GM06990 (cell line): ENCODE data around the gene CARD14.

Experiments used
- DNase-seq: peaks from one replicate; pipeline ENCODE4 v3.0.0-alpha.2; 2011; ENCODE audit not compliant: insufficient read length; ENCODE audit errors: extremely low read depth
- H3K27me3 ChIP-seq: replicated peaks from 2 replicates; pipeline ENCODE4 v1.6.0; 2011; ENCODE audit warnings: low read length; ENCODE audit not compliant: control insufficient read depth, insufficient read depth
- H3K36me3 ChIP-seq: 2 replicates; pipeline ENCODE4 v1.5.1; 2011; ENCODE audit warnings: low read length; ENCODE audit not compliant: control insufficient read depth, insufficient read depth
- H3K4me3 ChIP-seq: replicated peaks from 2 replicates; pipeline ENCODE4 v1.5.1; 2011; ENCODE audit warnings: low read depth, mild to moderate bottlenecking, control low read depth, low read length
- TF ChIP-seq, protein P1 (sequence below): IDR thresholded peaks from 2 replicates; pipeline ENCODE4 v1.5.1; 2011; ENCODE audit warnings: low read length, control low read depth, mild to moderate bottlenecking, inconsistent platforms; ENCODE audit not compliant: insufficient read depth, poor library complexity, severe bottlenecking

Gene CARD14

DNA sequence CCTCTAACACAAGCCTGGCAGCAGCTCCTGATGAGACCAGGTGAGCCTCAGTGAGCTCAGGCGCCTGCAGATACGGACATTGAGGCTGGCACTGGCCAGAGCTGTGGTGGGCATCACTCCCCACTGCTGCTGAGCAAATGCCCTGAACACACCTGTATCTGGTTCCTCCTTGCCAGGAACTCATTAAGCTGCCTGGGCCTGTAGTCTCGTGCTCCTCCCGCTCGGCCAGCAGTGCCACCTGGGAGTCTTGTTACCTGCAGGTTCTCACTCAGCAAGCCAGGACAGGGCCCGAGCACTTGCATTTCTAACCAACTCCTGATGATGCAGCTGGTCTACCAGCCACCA, 36.2 kb upstream of the CARD14 start:
- TF ChIP-seq, protein P1, sequence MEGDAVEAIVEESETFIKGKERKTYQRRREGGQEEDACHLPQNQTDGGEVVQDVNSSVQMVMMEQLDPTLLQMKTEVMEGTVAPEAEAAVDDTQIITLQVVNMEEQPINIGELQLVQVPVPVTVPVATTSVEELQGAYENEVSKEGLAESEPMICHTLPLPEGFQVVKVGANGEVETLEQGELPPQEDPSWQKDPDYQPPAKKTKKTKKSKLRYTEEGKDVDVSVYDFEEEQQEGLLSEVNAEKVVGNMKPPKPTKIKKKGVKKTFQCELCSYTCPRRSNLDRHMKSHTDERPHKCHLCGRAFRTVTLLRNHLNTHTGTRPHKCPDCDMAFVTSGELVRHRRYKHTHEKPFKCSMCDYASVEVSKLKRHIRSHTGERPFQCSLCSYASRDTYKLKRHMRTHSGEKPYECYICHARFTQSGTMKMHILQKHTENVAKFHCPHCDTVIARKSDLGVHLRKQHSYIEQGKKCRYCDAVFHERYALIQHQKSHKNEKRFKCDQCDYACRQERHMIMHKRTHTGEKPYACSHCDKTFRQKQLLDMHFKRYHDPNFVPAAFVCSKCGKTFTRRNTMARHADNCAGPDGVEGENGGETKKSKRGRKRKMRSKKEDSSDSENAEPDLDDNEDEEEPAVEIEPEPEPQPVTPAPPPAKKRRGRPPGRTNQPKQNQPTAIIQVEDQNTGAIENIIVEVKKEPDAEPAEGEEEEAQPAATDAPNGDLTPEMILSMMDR: no peak
- no peak for DNase-seq
- peaks cover 20% of the 10 kb centered on the region for H3K36me3 ChIP-seq
- H3K27me3 ChIP-seq: no peaks in the 10 kb centered on the region
- no peak overlapping the region for H3K4me3 ChIP-seq

DNA sequence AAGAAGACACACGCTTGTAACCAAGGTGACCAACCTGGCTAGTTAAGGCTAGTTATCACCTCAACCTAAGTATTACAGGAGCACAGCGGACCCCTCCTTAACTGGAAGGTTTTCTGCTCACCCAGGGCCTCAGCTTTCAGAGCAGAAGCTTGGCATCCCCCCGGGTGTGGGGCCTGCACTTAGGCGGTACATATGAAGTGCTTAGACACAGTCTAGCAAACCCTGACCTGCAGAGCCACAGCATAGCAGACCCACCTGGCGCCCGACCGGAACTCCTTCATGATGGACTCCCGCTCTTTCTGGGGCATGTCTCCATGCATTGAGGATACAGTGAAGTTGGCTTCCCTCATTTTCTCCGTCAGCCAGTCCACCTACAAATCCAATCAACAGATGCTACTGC, 32.7 kb upstream of the CARD14 start:
- Histone ChIP-seq H3K36me3 (peaks cover 30% of the 10 kb centered on the region), H3K4me3 (no peak overlapping the region), H3K27me3 (no peaks in the 10 kb centered on the region)
- TF ChIP-seq, protein P1: no peak
- no peak for DNase-seq

DNA sequence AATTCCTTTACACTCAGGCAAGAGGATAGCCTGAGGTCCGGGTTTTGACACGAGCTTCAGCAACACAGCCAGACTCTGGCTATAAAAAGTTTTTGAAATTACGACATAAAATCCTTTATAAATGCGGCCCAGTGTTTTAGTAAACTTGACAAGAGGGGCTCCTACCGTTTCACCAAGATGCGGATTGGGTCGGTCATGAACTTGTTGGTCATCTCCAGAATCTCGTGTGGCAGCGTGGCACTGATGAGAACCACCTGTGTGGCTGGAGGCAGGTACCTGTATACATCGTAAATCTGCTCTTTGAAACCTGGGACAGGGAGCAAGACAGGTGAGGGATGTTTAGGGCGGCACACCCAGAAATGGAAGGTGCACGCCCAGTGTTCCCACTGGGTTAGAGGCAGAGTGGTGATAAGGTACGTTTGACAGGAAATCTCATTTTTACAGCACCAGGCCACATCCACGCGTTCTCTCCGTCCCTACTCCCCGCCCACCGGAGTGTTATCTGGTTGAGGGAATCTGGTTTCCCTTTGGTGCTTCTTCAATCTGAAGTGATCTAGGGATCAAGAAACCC, 30.9 kb upstream of the CARD14 start:
- H3K36me3 ChIP-seq: peaks cover 28% of the 10 kb centered on the region
- no peak for DNase-seq
- TF ChIP-seq, protein P1: no peak
- H3K27me3 ChIP-seq: no peaks in the 10 kb centered on the region
- no peak overlapping the region for H3K4me3 ChIP-seq

DNA sequence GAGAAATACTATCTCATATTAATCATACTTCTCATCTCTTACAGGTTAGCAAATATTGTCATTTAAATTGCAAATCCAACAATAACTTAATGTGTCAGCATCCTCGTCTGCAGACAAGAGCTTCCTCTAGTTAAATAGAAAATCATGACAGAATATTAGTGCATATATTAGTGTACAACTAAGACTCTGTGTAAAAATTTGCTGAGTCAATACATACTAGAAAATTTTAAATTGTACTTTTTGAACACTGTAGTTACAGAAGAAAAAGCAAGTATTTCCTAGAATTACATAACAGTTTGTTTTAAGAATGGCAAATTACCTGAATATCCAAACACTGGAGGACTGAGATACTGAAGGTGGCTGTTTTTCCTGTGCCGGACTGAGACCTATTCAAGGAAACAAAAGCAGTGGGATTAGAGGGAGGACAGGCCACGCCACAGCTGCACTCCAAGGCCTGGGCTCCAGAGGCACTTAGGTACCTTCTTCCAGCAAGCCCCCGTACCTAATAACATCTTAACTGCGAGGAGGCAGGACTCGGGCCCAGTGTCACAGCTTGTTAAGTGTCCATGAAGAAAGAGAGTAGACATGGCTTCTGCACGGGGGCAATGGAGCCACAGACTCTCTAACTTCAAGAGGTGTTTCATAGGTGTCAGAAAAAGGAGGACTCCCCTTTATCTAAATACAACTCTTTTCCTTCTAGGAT, 28.2 kb upstream of the CARD14 start:
- Histone ChIP-seq H3K36me3 (peaks cover 24% of the 10 kb centered on the region), H3K27me3 (no peaks in the 10 kb centered on the region), H3K4me3 (no peak overlapping the region)
- DNase-seq: no peak
- TF ChIP-seq, protein P1: no peak

DNA sequence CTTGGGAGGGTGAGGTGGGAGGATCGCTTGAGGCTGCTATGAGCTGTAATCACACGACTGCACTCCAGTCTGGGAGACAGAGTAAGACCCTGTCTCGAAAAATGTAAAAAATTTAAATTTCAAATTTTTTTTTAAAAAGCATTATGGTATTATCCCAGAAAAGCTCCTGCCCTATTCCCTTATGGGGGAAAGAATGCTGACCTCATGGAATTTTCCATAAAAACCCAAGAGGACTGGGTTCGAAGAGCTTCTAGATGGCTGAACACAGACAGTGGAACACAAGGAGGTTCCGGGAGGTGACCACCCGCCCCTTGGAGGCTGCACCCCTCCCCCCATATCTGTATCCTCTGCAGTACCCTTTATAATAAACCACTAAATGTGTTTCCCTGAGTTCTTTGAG, 26.9 kb upstream of the CARD14 start:
- H3K4me3 ChIP-seq: no peak overlapping the region
- no peaks in the 10 kb centered on the region for H3K27me3 ChIP-seq
- no peak for DNase-seq
- TF ChIP-seq, protein P1: no peak
- H3K36me3 ChIP-seq: peaks cover 20% of the 10 kb centered on the region
